Measurements from ENCODE around the gene CHST5. TPM values are rescaled to one million over a fixed set of nuclear protein-coding genes. Genes with fewer than 3 reads are reported as not detected.

Gene CHST5
- total and polyA plus RNA-seq, 9 of the 15 experiments (the other 6 are each of a cell fraction or from before 2014, with no cell fraction given), result 0.06 to 0.21 (median 0.14) TPM; not detected in 5

DNA sequence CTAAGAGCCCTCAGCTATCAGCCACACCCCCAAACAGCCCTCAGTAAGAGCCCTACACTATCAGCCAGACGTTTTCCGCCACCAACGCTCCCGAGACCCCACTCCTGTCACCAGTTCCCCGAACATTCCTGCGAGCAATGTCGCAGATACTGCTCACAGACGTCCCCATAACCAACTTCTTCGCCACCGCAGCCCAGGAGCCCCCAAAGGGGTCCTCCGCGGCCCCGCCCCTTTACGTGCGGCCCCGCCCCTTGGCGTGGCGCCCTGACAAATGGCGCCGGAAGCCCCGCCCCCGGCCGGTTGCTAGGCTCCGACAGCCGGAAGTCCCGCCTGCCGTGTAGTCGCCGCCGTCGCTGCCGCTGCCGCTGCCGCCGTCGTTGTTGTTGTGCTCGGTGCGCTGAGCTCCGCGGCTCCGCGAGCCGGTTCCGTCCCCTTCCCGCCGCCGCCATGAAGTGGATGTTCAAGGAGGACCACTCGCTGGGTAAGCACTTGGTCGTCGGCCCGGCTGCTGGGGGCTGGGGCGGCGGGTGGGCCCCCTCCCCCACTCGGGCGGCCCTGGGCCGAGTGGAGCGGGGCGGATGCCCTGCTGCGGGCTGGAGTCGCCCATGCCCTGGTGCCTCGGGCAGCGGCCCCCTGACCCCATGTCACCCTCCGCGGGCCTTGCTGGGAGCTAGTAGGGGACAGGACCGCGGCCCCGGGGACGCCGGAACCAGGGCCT is 30.3 kb upstream of the CHST5 start, which contains the start of gene GABARAPL2 (continued):
- TF ChIP-seq SMARCB1 (IDR thresholded peaks at IDR 0.05; ENCODE audit: insufficient read length, low read depth) (no peak), BMI1 (IDR thresholded peaks at IDR 0.05; ENCODE audit: low read length) (no peak), ZNF318 (IDR thresholded peaks at IDR 0.05; ENCODE audit: borderline replicate concordance in 1 of 2, low read depth in 1 of 2) (no peak), ZZZ3 (IDR thresholded peaks at IDR 0.05) (no peak), HCFC1 (IDR thresholded peaks at IDR 0.05; ENCODE audit: low read depth, low read length) (peak; percentile 38), SETDB1 (IDR thresholded peaks at IDR 0.05; ENCODE audit: low read length) (no peak), ZBTB7A (IDR thresholded peaks at IDR 0.05; ENCODE audit: borderline replicate concordance, control insufficient read depth, low read depth, low read length) (peak; percentile 94), RNF219 (CRISPR knock-in tag; IDR thresholded peaks at IDR 0.05) (no peak), RBM22 (IDR thresholded peaks at IDR 0.05; ENCODE audit: low read depth, low read length, poor library complexity, severe bottlenecking) (no peak)
- TF ChIP-seq, protein P1, sequence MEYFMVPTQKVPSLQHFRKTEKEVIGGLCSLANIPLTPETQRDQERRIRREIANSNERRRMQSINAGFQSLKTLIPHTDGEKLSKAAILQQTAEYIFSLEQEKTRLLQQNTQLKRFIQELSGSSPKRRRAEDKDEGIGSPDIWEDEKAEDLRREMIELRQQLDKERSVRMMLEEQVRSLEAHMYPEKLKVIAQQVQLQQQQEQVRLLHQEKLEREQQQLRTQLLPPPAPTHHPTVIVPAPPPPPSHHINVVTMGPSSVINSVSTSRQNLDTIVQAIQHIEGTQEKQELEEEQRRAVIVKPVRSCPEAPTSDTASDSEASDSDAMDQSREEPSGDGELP (CRISPR knock-in tag; IDR thresholded peaks at IDR 0.05; ENCODE audit: borderline replicate concordance), result peak; percentile 51
- TF ChIP-seq, protein P2, sequence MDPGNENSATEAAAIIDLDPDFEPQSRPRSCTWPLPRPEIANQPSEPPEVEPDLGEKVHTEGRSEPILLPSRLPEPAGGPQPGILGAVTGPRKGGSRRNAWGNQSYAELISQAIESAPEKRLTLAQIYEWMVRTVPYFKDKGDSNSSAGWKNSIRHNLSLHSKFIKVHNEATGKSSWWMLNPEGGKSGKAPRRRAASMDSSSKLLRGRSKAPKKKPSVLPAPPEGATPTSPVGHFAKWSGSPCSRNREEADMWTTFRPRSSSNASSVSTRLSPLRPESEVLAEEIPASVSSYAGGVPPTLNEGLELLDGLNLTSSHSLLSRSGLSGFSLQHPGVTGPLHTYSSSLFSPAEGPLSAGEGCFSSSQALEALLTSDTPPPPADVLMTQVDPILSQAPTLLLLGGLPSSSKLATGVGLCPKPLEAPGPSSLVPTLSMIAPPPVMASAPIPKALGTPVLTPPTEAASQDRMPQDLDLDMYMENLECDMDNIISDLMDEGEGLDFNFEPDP (CRISPR knock-in tag; IDR thresholded peaks at IDR 0.05), result no peak
- TF ChIP-seq, protein P3, sequence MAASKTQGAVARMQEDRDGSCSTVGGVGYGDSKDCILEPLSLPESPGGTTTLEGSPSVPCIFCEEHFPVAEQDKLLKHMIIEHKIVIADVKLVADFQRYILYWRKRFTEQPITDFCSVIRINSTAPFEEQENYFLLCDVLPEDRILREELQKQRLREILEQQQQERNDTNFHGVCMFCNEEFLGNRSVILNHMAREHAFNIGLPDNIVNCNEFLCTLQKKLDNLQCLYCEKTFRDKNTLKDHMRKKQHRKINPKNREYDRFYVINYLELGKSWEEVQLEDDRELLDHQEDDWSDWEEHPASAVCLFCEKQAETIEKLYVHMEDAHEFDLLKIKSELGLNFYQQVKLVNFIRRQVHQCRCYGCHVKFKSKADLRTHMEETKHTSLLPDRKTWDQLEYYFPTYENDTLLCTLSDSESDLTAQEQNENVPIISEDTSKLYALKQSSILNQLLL (CRISPR knock-in tag; IDR thresholded peaks at IDR 0.05; ENCODE audit: borderline replicate concordance), result no peak

Data from K562 (cell line).